Naive B cell (primary cell): ENCODE measurements around the gene PCTP. TPM values are rescaled to one million over a fixed set of nuclear protein-coding genes. Genes with fewer than 3 reads are reported as not detected.
A peak's percentile ranks its signal among the peaks of the same experiment; 100 is the strongest.

ENCODE experiments used
- ATAC-seq, 2 donors: fragments of 150-1000 bp; cut with Tn5 transposase; 2 replicates each; pipeline ENCODE4 v1.10.0; 2021; ENCODE audit warnings: low read depth in 2 of 2, mild to moderate bottlenecking in 2 of 2, moderate library complexity in 2 of 2
- DNase-seq: peaks from one replicate; pipeline ENCODE4 v3.0.0; 2022
- H3K27ac Mint-ChIP-seq, 6 donors: one replicate each; pipeline ENCODE4 v1.8.0; 2020 to 2022; ENCODE audit warnings: mild to moderate bottlenecking in 6 of 6, mixed read lengths in 6 of 6, moderate library complexity in 5 of 6, inconsistent platforms in 2 of 6
- H3K27me3 Mint-ChIP-seq, 3 donors: one replicate each; pipeline ENCODE4 v1.8.0; 2021 to 2022; ENCODE audit warnings: mixed read lengths in 3 of 3, mild to moderate bottlenecking in 1 of 3
- H3K36me3 Mint-ChIP-seq, 2 donors: one replicate each; pipeline ENCODE4 v1.8.0; 2020 to 2022; ENCODE audit warnings: mixed read lengths in 2 of 2, inconsistent platforms in 1 of 2, mild to moderate bottlenecking in 1 of 2
- H3K4me1 Mint-ChIP-seq, 3 donors: one replicate each; pipeline ENCODE4 v1.8.0; 2020 to 2022; ENCODE audit warnings: mixed read lengths in 3 of 3, inconsistent platforms in 1 of 3, mild to moderate bottlenecking in 1 of 3, moderate library complexity in 1 of 3
- H3K4me3 Mint-ChIP-seq, 8 donors: one replicate each; pipeline ENCODE4 v1.8.0; 2020 to 2022; ENCODE audit warnings: mild to moderate bottlenecking in 8 of 8, mixed read lengths in 8 of 8, moderate library complexity in 8 of 8, inconsistent platforms in 2 of 8
- H3K9me3 Mint-ChIP-seq, 7 donors: one replicate each; pipeline ENCODE4 v1.8.0; 2020 to 2022; ENCODE audit warnings: mixed read lengths in 7 of 7, mild to moderate bottlenecking in 5 of 7, inconsistent platforms in 2 of 7, moderate library complexity in 1 of 7
- polyA plus RNA-seq, 6 donors: library from polyadenylated mRNA; unstranded; fragments of 300-500 nt; fragmentation: Illumina TruSeq; gene quantifications; one replicate each; pipeline ENCODE4 v1.2.3, GENCODE V29; 2021; ENCODE audit warnings: low read depth in 6 of 6

PCTP gene
- polyA plus RNA-seq, 6 donors from 2014 or later: 2.2 to 10.2 (median 5.1) TPM

GRCh38 chr17:55717898-55718735 lies 32.7 kb upstream of the PCTP start:
- no peaks in the 10 kb centered on the region for H3K36me3 Mint-ChIP-seq
- H3K27me3 Mint-ChIP-seq: peaks cover 15 to 31% (median 27%) of the 10 kb centered on the region in 3 donors
- no peak overlapping the region for H3K27ac Mint-ChIP-seq
- H3K4me1 Mint-ChIP-seq: no peaks in the 10 kb centered on the region
- ATAC-seq (no peak), DNase-seq (peak; percentile 51)
- no peak overlapping the region for H3K4me3 Mint-ChIP-seq
- H3K9me3 Mint-ChIP-seq: no peaks in the 10 kb centered on the region

GRCh38 chr17:55720919-55721836 lies 29.7 kb upstream of the PCTP start:
- ATAC-seq (no peak), DNase-seq (no peak)
- no peaks in the 10 kb centered on the region for H3K36me3 Mint-ChIP-seq
- H3K27me3 Mint-ChIP-seq: peaks cover 24 to 36% (median 24%) of the 10 kb centered on the region in 3 donors
- peaks cover 4 to 9% (median 6%) of the 10 kb centered on the region in 3 donors for H3K4me1 Mint-ChIP-seq
- H3K27ac Mint-ChIP-seq: no peak overlapping the region
- H3K9me3 Mint-ChIP-seq: no peaks in the 10 kb centered on the region
- no peak overlapping the region for H3K4me3 Mint-ChIP-seq

DNA sequence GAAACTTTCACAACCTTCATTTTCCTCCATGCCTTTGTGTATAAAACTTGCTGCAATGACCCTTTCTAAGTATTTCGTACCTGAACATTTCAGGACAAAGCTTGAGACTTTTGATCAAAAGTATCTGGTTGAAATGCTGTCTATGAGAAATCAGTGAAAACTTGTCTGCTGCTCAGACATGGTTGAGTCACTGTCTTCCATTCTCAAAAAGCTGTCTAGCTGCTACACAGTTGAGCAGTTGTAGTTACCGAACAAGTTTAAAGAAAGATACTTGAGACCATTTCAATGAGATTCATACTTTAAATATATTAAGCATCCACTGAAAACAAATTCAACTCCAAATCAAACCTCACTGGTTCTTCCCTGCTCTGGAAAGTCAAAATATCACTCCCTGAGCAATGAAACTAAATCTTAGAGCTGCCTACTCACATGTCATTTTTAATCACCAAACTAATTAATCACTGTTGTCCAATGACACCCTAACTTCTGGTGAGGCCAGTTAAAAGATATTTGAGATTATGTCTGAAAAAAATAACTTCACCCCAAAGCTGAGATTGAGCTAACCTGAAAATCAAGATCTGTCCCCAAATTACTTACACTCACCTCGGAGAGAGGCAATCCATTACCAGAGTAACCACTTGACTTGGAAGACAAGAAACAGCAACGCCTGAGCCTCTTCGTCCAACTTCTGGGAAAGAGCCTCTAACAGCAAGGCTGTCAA lies 28.7 kb upstream of the PCTP start:
- H3K9me3 Mint-ChIP-seq: no peaks in the 10 kb centered on the region
- peaks cover 4 to 9% (median 6%) of the 10 kb centered on the region in 3 donors for H3K4me1 Mint-ChIP-seq
- no peaks in the 10 kb centered on the region for H3K36me3 Mint-ChIP-seq
- no peak overlapping the region for H3K27ac Mint-ChIP-seq
- no peak overlapping the region for H3K4me3 Mint-ChIP-seq
- no peak for DNase-seq
- H3K27me3 Mint-ChIP-seq: peaks cover 24 to 46% (median 33%) of the 10 kb centered on the region in 3 donors
- ATAC-seq: no peak

GRCh38 chr17:55722742-55723487 lies 27.9 kb upstream of the PCTP start, which contains the start of gene TMEM100:
TMEM100 (minus strand) TSS chr17:55722864; CDS start chr17:55721070, 1,794 bp downstream.
- DNase-seq: no peak
- H3K9me3 Mint-ChIP-seq: no peaks in the 10 kb centered on the region

GRCh38 chr17:55723488-55723848 lies 27.4 kb upstream of the PCTP start:
- no peak for ATAC-seq
- H3K4me1 Mint-ChIP-seq: peaks cover 4 to 9% (median 6%) of the 10 kb centered on the region in 3 donors
- peaks cover 33 to 53% (median 37%) of the 10 kb centered on the region in 3 donors for H3K27me3 Mint-ChIP-seq
- no peaks in the 10 kb centered on the region for H3K9me3 Mint-ChIP-seq
- H3K36me3 Mint-ChIP-seq: no peaks in the 10 kb centered on the region
- H3K4me3 Mint-ChIP-seq: no peak overlapping the region
- no peak for DNase-seq
- no peak overlapping the region for H3K27ac Mint-ChIP-seq

More at GRCh38 chr17:55722742-55723487, 27.9 kb upstream of the PCTP start, which contains the start of gene TMEM100:
- Mint-ChIP-seq H3K4me1 (peaks cover 4 to 9% (median 6%) of the 10 kb centered on the region in 3 donors), H3K36me3 (no peaks in the 10 kb centered on the region), H3K27ac (peak within 1 kb of the TSS in 1 of 6 donors; percentile 11), H3K4me3 (peak within 1 kb of the TSS in 1 of 8 donors; percentile 4), H3K27me3 (peaks cover 30 to 54% (median 39%) of the 10 kb centered on the region in 3 donors)
- no peak for ATAC-seq

GRCh38 chr17:55726440-55726839 lies 24.4 kb upstream of the PCTP start:
- no peaks in the 10 kb centered on the region for H3K9me3 Mint-ChIP-seq
- DNase-seq (no peak), ATAC-seq (no peak)
- H3K4me1 Mint-ChIP-seq: peaks cover 4 to 9% (median 6%) of the 10 kb centered on the region in 3 donors
- no peak overlapping the region for H3K4me3 Mint-ChIP-seq
- no peaks in the 10 kb centered on the region for H3K36me3 Mint-ChIP-seq
- H3K27me3 Mint-ChIP-seq: peaks cover 22 to 36% (median 29%) of the 10 kb centered on the region in 3 donors
- H3K27ac Mint-ChIP-seq: no peak overlapping the region

- DNase-seq (no peak), ATAC-seq (no peak)
- H3K9me3 Mint-ChIP-seq: no peaks in the 10 kb centered on the region
- peaks cover 22 to 42% (median 30%) of the 10 kb centered on the region in 3 donors for H3K27me3 Mint-ChIP-seq
- H3K4me3 Mint-ChIP-seq: no peak overlapping the region
- no peaks in the 10 kb centered on the region for H3K36me3 Mint-ChIP-seq
- peaks cover 4 to 9% (median 6%) of the 10 kb centered on the region in 3 donors for H3K4me1 Mint-ChIP-seq
- H3K27ac Mint-ChIP-seq: no peak overlapping the region
Measured at GRCh38 chr17:55727275-55727674, 23.6 kb upstream of the PCTP start.

DNA sequence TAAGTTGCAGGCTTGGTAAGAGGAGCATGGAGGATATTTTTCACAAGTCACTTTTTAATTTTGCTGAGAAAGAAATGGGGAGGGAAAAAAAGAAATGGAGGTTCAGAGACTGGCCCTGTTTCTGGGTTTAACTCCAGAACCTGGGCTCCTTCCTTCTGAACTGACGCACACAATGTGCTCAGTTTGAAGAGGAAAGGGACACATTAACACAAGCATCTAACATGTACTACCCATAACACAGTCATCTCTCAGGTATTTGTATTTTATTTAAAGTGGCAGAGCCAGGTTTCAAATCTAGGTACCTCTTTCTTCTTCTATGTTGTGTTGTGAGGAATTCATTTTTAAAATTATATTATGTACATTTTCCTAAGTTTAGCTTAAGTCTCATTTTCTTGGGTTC lies 22.9 kb upstream of the PCTP start:
- peaks cover 23 to 40% (median 23%) of the 10 kb centered on the region in 3 donors for H3K27me3 Mint-ChIP-seq

DNA sequence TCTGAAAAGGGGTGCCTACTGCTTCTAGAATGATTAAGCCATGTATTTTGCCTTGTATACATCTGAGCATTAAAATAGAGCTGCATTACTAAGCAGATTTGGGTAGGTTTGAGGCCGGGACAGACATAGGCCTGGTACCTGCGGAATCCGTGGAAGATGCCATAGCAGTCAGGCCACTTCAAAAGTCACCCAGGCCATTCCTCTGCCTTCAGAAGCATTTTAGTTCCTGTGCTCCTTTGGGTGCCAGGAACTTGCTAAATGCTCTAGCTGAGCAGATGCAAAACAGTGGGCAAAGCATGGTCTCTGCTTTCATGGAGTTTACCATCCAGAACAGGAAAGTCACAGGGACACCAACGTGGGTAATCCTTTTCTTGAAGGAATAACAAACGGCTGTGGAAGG lies 22.5 kb upstream of the PCTP start:
- Mint-ChIP-seq H3K4me1 (peaks cover 4 to 9% (median 6%) of the 10 kb centered on the region in 3 donors), H3K36me3 (no peaks in the 10 kb centered on the region), H3K27me3 (peaks cover 19 to 40% (median 24%) of the 10 kb centered on the region in 3 donors), H3K4me3 (no peak overlapping the region), H3K27ac (no peak overlapping the region), H3K9me3 (no peaks in the 10 kb centered on the region)
- ATAC-seq (no peak), DNase-seq (no peak)

More for the DNA sequence above, 22.9 kb upstream of the PCTP start:
- H3K4me1 Mint-ChIP-seq: peaks cover 4 to 9% (median 6%) of the 10 kb centered on the region in 3 donors
- H3K4me3 Mint-ChIP-seq: no peak overlapping the region
- no peak overlapping the region for H3K27ac Mint-ChIP-seq
- ATAC-seq: no peak
- DNase-seq: no peak
- H3K9me3 Mint-ChIP-seq: no peaks in the 10 kb centered on the region
- no peaks in the 10 kb centered on the region for H3K36me3 Mint-ChIP-seq

GRCh38 chr17:55728833-55729232 lies 22.0 kb upstream of the PCTP start:
- peaks cover 20 to 44% (median 24%) of the 10 kb centered on the region in 3 donors for H3K27me3 Mint-ChIP-seq
- no peaks in the 10 kb centered on the region for H3K9me3 Mint-ChIP-seq
- no peaks in the 10 kb centered on the region for H3K36me3 Mint-ChIP-seq
- no peak overlapping the region for H3K27ac Mint-ChIP-seq
- H3K4me1 Mint-ChIP-seq: peaks cover 4 to 9% (median 6%) of the 10 kb centered on the region in 3 donors
- H3K4me3 Mint-ChIP-seq: no peak overlapping the region
- ATAC-seq (no peak), DNase-seq (no peak)

GRCh38 chr17:55729484-55729883 lies 21.4 kb upstream of the PCTP start:
- Mint-ChIP-seq H3K27ac (no peak overlapping the region), H3K36me3 (no peaks in the 10 kb centered on the region), H3K4me1 (peaks cover 4 to 9% (median 6%) of the 10 kb centered on the region in 3 donors), H3K27me3 (peaks cover 25 to 50% (median 28%) of the 10 kb centered on the region in 3 donors), H3K9me3 (no peaks in the 10 kb centered on the region), H3K4me3 (no peak overlapping the region)
- no peak for ATAC-seq
- DNase-seq: no peak

DNA sequence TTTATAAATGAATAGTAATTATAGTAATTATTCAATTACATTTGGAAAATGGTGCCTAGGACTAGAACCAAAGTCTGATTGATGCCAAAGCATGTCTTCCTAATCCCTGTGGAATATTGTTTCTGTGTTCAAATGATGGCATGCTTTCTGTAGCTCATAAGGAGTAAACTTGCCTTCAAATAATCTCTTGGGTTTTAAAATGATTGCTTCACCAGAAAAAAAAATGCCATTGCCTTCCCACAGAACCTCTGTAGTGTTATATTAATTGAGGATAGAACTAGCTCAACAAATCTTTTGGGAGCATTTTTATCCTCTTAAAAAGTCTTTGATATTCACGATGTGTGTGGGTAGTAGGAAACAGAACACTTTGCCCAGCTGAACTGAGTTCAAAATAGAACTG lies 20.5 kb upstream of the PCTP start:
- ATAC-seq (no peak), DNase-seq (no peak)
- no peaks in the 10 kb centered on the region for H3K9me3 Mint-ChIP-seq
- no peak overlapping the region for H3K4me3 Mint-ChIP-seq
- peaks cover 22 to 50% (median 28%) of the 10 kb centered on the region in 3 donors for H3K27me3 Mint-ChIP-seq
- no peak overlapping the region for H3K27ac Mint-ChIP-seq
- H3K4me1 Mint-ChIP-seq: peaks cover under 1 to 3% (median 2%) of the 10 kb centered on the region in 3 donors
- H3K36me3 Mint-ChIP-seq: no peaks in the 10 kb centered on the region
